Loucy (cell line): ENCODE data around the gene CCDC82.

Experiments
- CTCF ChIP-seq: fragments of 200-600 bp; sonication (generic); conservative IDR thresholded peaks from 2 replicates; pipeline ENCODE4 v1.5.1; 2014; ENCODE audit warnings: mild to moderate bottlenecking, antibody characterized with exemption, low read length
- EZH2phosphoT487 ChIP-seq: fragments of 200-600 bp; IDR thresholded peaks from 2 replicates; pipeline ENCODE4 v1.6.1; 2018; ENCODE audit warnings: antibody characterized with exemption, mild to moderate bottlenecking, moderate library complexity, borderline replicate concordance

GRCh38 chr11:96307776-96308140, 82.0 kb downstream of the CCDC82 start:
- TF ChIP-seq CTCF (no peak), EZH2phosphoT487 (no peak)
